Stimulated activated CD8-positive, alpha-beta memory T cell treated with anti-CD3 and anti-CD28 coated beads, Interleukin-15, amount 100 ng/mL, for 48 hours (primary cell): Measurements from ENCODE around the gene TRNT1.
A peak's percentile ranks its signal among the peaks of the same experiment; 100 is the strongest.

Source experiments
- DNase-seq, 2 donors: peaks; one replicate each; pipeline ENCODE4 v3.0.0-alpha.2; 2020; ENCODE audit warnings: low read depth in 2 of 2

Gene TRNT1

GRCh38 chr3:3126477-3127431 is at the start of gene TRNT1:
Gene TRNT1 (plus strand): TSS chr3:3126940. CDS start chr3:3129041, 2,101 bp downstream.
- peak; percentile 94 for DNase-seq

GRCh38 chr3:3080309-3080708 is 46.4 kb upstream of the TRNT1 start:
- DNase-seq, result no peak

GRCh38 chr3:3081381-3082233 is 45.1 kb upstream of the TRNT1 start:
- DNase-seq, result no peak

GRCh38 chr3:3082234-3082924 is 44.4 kb upstream of the TRNT1 start:
- DNase-seq, result no peak

- DNase-seq, result no peak
These were observed 41.9 kb upstream of the TRNT1 start for GRCh38 chr3:3084890-3085289.

- DNase-seq, result no peak
These were observed 41.0 kb upstream of the TRNT1 start for GRCh38 chr3:3085782-3086181.

GRCh38 chr3:3086239-3086638 is 40.5 kb upstream of the TRNT1 start:
- DNase-seq, result no peak

GRCh38 chr3:3087279-3087678 is 39.5 kb upstream of the TRNT1 start:
- no peak for DNase-seq

GRCh38 chr3:3087716-3088465 is 38.8 kb upstream of the TRNT1 start:
- no peak for DNase-seq

- DNase-seq, result no peak
These were observed 37.7 kb upstream of the TRNT1 start for GRCh38 chr3:3089017-3089416.

GRCh38 chr3:3097958-3098357 is 28.8 kb upstream of the TRNT1 start:
- no peak for DNase-seq

GRCh38 chr3:3101660-3102458 is 24.9 kb upstream of the TRNT1 start:
- no peak for DNase-seq

GRCh38 chr3:3102751-3103150 is 24.0 kb upstream of the TRNT1 start:
- no peak for DNase-seq

GRCh38 chr3:3105246-3105645 is 21.5 kb upstream of the TRNT1 start:
- no peak for DNase-seq

- DNase-seq, result no peak
These were observed 20.9 kb upstream of the TRNT1 start for GRCh38 chr3:3105815-3106214.

- no peak for DNase-seq
These were observed 19.6 kb upstream of the TRNT1 start for GRCh38 chr3:3107181-3107580.

- DNase-seq, result no peak
These were observed 18.9 kb upstream of the TRNT1 start for GRCh38 chr3:3107858-3108257.

GRCh38 chr3:3109407-3110298 is 17.1 kb upstream of the TRNT1 start:
- no peak for DNase-seq

- DNase-seq, result no peak
These were observed 16.5 kb upstream of the TRNT1 start, which contains the start of gene IL5RA for GRCh38 chr3:3110299-3110630. Gene IL5RA (minus strand): TSS chr3:3110374. CDS start chr3:3104984, 5,390 bp downstream.
